Thyroid gland (tissue), 4 donors: Measurements from ENCODE around the gene ZSCAN25.

Source experiments
- CTCF ChIP-seq, 6 experiments: fragments of 200-600 bp in 3 of 6; fragments of 450-650 bp in 3 of 6; sonication (generic) in 3 of 6; IDR thresholded peaks; one replicate each; pipeline ENCODE4 v1.5.1; 2016 to 2019; ENCODE audit warnings: antibody characterized with exemption in 6 of 6, mild to moderate bottlenecking in 2 of 6, inconsistent platforms in 1 of 6, moderate library complexity in 1 of 6
- POLR2A ChIP-seq, 2 donors: fragments of 450-650 bp; IDR thresholded peaks; one replicate each; pipeline ENCODE4 v1.6.1; 2017; ENCODE audit warnings: antibody characterized with exemption in 2 of 2, mild to moderate bottlenecking in 2 of 2, moderate library complexity in 1 of 2

GRCh38 chr7:99677013-99677647, 60.4 kb downstream of the ZSCAN25 start:
- TF ChIP-seq CTCF (IDR thresholded peaks at IDR 0.05) (no peak), POLR2A (IDR thresholded peaks at IDR 0.05) (no peak)
